Colonic mucosa (tissue), 4 donors: Measurements from ENCODE around the gene SMIM35. TPM values are rescaled to one million over a fixed set of nuclear protein-coding genes. Genes with fewer than 3 reads are reported as not detected.

ENCODE experiments used
- DNase-seq: peaks from one replicate; pipeline ENCODE4 v3.0.0-alpha.2; 2020
- H3K27ac ChIP-seq: fragments of 200-600 bp; one replicate; pipeline ENCODE4 v1.8.0; 2021
- H3K27me3 ChIP-seq: fragments of 200-600 bp; one replicate; pipeline ENCODE4 v1.8.0; 2021
- H3K36me3 ChIP-seq: fragments of 200-600 bp; one replicate; pipeline ENCODE4 v1.8.0; 2021
- H3K4me1 ChIP-seq: fragments of 200-600 bp; one replicate; pipeline ENCODE4 v1.8.0; 2021; ENCODE audit warnings: mild to moderate bottlenecking
- H3K4me3 ChIP-seq: fragments of 200-600 bp; one replicate; pipeline ENCODE4 v1.8.0; 2021
- H3K9ac ChIP-seq, 2 donors: one replicate each; pipeline ENCODE4 v1.7.0; 2013; ENCODE audit warnings: control low read depth in 2 of 2, low read depth in 2 of 2, low read length in 2 of 2
- H3K9me3 ChIP-seq: fragments of 200-600 bp; one replicate; pipeline ENCODE4 v1.8.0; 2021
- CTCF ChIP-seq: fragments of 200-600 bp; IDR thresholded peaks from one replicate; pipeline ENCODE4 v1.8.0; 2022; ENCODE audit warnings: antibody characterized with exemption, mild to moderate bottlenecking
- intact Hi-C: fragments of 100-400 bp; cut with DNase I; formaldehyde crosslinking; loops from one replicate; pipeline ENCODE4 v1.14.1; 2022
- total RNA-seq, 2 donors: library from RNA; stranded (reverse); fragmentation: NEBNext Ultra II Directional in 1 of 2; extraction: Animal tissue kit (Norgen Biotek cat#: 25700) in 1 of 2; gene quantifications; one replicate each; pipeline ENCODE4 v1.2.1, GENCODE V29; 2021
- donor health status: healthy.
- donor health status: DM: no; HTN: no; CAD: no.
- donor health status: DM: no; HTN: no; CAD: no.

The SMIM35 gene
- total RNA-seq, 2 donors from 2014 or later = not detected

GRCh38 chr11:118124929-118125535, 38.3 kb upstream of the SMIM35 start:
- no peak for TF ChIP-seq CTCF
- no peak overlapping the region for H3K27ac ChIP-seq
- H3K9ac ChIP-seq = no peak overlapping the region
- no peaks in the 10 kb centered on the region for H3K4me1 ChIP-seq
- no peak for DNase-seq
- H3K36me3 ChIP-seq = peaks cover 1% of the 10 kb centered on the region
- H3K4me3 ChIP-seq = no peak overlapping the region
- no peaks in the 10 kb centered on the region for H3K27me3 ChIP-seq
- H3K9me3 ChIP-seq = no peaks in the 10 kb centered on the region
- intact Hi-C loops = no loop called here

DNA sequence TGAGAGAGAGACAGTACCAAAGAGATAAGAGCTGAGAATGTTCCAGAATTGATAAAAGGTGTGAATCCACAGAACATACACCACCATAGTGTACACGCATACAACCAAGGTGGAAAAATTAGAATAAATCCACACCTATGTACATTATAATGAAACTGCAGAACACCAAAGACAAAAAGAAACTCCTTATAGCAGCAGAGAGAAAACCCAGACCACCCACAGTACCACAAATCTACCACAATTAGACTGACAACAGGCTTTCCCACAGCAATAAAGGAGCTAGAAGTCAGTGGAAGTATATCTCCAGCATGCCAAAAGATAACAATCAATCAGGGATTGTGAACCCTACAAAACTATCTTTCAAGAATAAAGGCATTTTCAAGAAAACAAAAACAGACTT, 34.0 kb upstream of the SMIM35 start:
- DNase-seq = no peak
- TF ChIP-seq CTCF = no peak
- H3K9ac ChIP-seq = no peak overlapping the region
- no peaks in the 10 kb centered on the region for H3K27me3 ChIP-seq
- no peak overlapping the region for H3K27ac ChIP-seq
- peaks cover 4% of the 10 kb centered on the region for H3K36me3 ChIP-seq
- H3K9me3 ChIP-seq = no peaks in the 10 kb centered on the region
- H3K4me1 ChIP-seq = no peaks in the 10 kb centered on the region
- intact Hi-C loops = no loop called here
- H3K4me3 ChIP-seq = no peak overlapping the region

DNA sequence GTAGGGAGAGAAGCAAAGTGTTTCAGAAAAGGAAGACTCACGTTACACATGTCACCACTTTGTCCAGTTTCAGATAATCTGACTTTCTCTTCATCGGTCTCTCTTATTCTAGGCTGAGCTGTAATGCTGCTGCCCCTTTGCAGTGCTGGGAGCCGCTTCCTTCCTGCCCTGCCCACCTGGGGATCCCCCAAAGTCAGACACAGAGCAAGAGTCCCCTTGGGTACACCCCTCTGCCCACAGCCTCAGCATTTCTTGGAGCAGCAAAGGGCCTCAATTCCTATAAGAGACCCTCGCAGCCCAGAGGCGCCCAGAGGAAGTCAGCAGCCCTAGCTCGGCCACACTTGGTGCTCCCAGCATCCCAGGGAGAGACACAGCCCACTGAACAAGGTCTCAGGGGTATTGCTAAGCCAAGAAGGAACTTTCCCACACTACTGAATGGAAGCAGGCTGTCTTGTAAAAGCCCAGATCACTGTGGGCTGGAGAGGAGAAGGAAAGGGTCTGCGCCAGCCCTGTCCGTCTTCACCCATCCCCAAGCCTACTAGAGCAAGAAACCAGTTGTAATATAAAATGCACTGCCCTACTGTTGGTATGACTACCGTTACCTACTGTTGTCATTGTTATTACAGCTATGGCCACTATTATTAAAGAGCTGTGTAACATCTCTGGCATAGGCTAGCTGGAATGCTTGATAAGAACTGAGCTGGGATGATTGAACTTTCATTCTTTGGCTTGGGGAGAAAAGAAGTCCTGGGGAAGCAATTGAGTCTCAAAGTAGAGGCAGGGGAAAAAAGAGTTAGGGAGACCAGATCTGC, 31.2 kb upstream of the SMIM35 start:
- Histone ChIP-seq H3K9me3 (no peaks in the 10 kb centered on the region), H3K27me3 (no peaks in the 10 kb centered on the region), H3K27ac (no peak overlapping the region), H3K4me3 (no peak overlapping the region), H3K9ac (no peak overlapping the region), H3K36me3 (peaks cover 4% of the 10 kb centered on the region), H3K4me1 (no peaks in the 10 kb centered on the region)
- no peak for TF ChIP-seq CTCF
- no peak for DNase-seq
- intact Hi-C loops = no loop called here

DNA sequence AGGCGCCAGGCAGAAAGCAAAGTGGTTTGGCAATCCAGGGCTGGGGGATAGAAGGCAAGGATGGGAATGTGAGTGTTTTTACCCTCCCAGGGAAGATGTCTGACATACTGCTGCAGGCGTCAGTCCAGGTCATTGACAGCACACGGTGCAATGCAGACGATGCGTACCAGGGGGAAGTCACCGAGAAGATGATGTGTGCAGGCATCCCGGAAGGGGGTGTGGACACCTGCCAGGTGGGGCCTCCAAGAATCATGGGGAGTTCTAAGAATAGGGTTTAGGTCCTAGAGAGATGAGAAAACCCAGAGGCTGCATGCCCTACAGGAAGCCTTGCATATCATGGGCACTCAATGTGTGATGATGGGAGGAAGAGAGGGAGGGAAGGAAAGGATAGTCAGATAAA, 28.3 kb upstream of the SMIM35 start:
- H3K9ac ChIP-seq = no peak overlapping the region
- H3K4me3 ChIP-seq = no peak overlapping the region
- no peak for TF ChIP-seq CTCF
- no peak overlapping the region for H3K27ac ChIP-seq
- DNase-seq = no peak
- H3K36me3 ChIP-seq = peaks cover 3% of the 10 kb centered on the region
- no peaks in the 10 kb centered on the region for H3K9me3 ChIP-seq
- H3K27me3 ChIP-seq = no peaks in the 10 kb centered on the region
- intact Hi-C loops = no loop called here
- no peaks in the 10 kb centered on the region for H3K4me1 ChIP-seq

DNA sequence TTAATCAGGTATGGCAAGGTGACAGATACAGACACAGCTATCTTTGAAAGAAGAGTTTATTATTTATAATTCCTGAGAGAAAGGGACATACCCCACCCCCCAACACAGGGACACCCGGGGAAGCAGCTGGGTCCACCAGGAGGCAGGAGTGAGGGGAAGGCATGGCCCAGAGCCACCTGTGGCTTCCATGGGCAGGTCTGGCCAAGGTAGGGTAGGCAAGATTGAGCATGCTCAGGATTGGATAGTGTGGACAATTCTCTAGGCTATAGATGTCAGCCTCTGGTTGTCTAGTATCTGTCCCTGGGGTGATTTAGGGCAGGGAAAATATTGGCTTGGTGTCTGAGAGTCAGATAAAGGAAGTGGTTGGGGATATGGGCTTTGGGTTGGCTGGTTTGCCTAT, 27.5 kb upstream of the SMIM35 start:
- TF ChIP-seq CTCF = no peak
- Histone ChIP-seq H3K27me3 (no peaks in the 10 kb centered on the region), H3K4me3 (no peak overlapping the region), H3K4me1 (no peaks in the 10 kb centered on the region), H3K9ac (no peak overlapping the region), H3K27ac (no peak overlapping the region), H3K9me3 (no peaks in the 10 kb centered on the region), H3K36me3 (no peaks in the 10 kb centered on the region)
- intact Hi-C loops = no loop called here
- no peak for DNase-seq
